Osteocyte (in vitro differentiated cells): ENCODE results near the gene R3HDM2. TPM values are rescaled to one million over a fixed set of nuclear protein-coding genes. Genes with fewer than 3 reads are reported as not detected.

Source experiments
- DNase-seq: peaks from one replicate; pipeline ENCODE4 v3.0.0; 2021; ENCODE audit warnings: mixed read lengths; ENCODE audit not compliant: unreplicated experiment; ENCODE audit errors: extremely low spot score
- H3K27ac Mint-ChIP-seq: one replicate; pipeline ENCODE4 v1.8.0; 2021; ENCODE audit warnings: mild to moderate bottlenecking, mixed read lengths; ENCODE audit not compliant: unreplicated experiment
- H3K27me3 Mint-ChIP-seq: one replicate; pipeline ENCODE4 v1.8.0; 2021; ENCODE audit warnings: mixed read lengths; ENCODE audit not compliant: unreplicated experiment
- H3K36me3 Mint-ChIP-seq: one replicate; pipeline ENCODE4 v1.8.0; 2021; ENCODE audit warnings: mixed read lengths; ENCODE audit not compliant: unreplicated experiment
- H3K4me1 Mint-ChIP-seq: one replicate; pipeline ENCODE4 v1.8.0; 2021; ENCODE audit warnings: mixed read lengths; ENCODE audit not compliant: unreplicated experiment
- H3K4me3 Mint-ChIP-seq: one replicate; pipeline ENCODE4 v1.8.0; 2021; ENCODE audit warnings: mild to moderate bottlenecking, moderate library complexity, mixed read lengths; ENCODE audit not compliant: unreplicated experiment
- H3K9me3 Mint-ChIP-seq: one replicate; pipeline ENCODE4 v1.8.0; 2021; ENCODE audit warnings: mixed read lengths; ENCODE audit not compliant: unreplicated experiment
- total RNA-seq: library from RNA; stranded (reverse); gene quantifications from 2 replicates; pipeline ENCODE4 v1.2.1, GENCODE V29; 2021
- TF ChIP-seq, protein P1 (sequence below): fragments of 200-600 bp; sonication (generic); IDR thresholded peaks from 2 replicates; pipeline ENCODE4 v1.5.0; 2021; ENCODE audit warnings: antibody characterized with exemption, mild to moderate bottlenecking, moderate library complexity

Gene R3HDM2
- total RNA-seq, 1 donor from 2014 or later = 65.0 TPM

DNA sequence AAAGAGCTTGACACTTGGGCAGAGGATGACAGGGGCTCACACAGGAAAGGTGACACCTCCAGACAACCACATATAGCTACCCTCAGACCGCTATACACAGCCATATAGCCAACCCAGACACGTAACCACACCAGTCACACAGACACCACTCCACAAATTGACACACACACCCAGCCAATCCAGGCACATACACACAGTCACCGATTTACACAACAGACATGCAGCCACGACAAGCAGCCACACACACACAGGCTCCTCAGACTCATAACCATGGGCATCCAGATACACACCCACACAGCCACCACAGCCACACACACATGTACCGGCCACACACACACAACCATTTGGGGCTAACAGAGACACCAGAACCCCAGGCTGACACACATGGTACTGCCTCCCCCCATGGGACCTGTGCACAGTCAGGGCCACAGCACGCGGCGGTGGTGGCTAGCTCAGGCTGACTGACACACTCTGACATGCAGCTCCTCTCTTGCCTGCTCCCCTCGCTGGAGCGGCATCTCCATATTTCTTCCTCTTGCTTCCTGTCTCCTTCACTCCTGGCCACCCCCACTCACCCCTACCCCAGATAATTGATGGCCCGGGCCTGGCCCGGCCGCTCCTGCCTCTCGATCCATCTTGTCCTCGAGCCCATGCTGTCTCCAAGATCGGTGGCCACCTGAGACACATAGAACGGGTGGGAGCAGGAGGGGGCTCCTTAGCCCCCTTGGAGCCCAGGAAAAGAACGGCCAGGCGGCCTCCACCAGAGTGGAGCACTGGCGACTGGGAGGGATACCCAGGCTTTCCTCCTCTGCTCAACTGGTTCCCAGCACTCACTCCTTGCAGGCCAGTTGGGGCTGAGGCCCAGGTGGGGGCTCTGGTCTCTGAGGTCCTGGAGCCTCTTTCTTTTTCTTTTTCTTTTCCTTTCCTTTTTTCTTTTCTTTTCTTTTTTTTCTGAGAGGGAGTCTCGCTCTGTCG lies 207.4 kb downstream of the R3HDM2 start:
- no peak overlapping the region for H3K4me3 Mint-ChIP-seq
- DNase-seq = no peak
- H3K4me1 Mint-ChIP-seq = peaks cover 33% of the 10 kb centered on the region
- H3K36me3 Mint-ChIP-seq = peaks cover 3% of the 10 kb centered on the region
- TF ChIP-seq, protein P1, sequence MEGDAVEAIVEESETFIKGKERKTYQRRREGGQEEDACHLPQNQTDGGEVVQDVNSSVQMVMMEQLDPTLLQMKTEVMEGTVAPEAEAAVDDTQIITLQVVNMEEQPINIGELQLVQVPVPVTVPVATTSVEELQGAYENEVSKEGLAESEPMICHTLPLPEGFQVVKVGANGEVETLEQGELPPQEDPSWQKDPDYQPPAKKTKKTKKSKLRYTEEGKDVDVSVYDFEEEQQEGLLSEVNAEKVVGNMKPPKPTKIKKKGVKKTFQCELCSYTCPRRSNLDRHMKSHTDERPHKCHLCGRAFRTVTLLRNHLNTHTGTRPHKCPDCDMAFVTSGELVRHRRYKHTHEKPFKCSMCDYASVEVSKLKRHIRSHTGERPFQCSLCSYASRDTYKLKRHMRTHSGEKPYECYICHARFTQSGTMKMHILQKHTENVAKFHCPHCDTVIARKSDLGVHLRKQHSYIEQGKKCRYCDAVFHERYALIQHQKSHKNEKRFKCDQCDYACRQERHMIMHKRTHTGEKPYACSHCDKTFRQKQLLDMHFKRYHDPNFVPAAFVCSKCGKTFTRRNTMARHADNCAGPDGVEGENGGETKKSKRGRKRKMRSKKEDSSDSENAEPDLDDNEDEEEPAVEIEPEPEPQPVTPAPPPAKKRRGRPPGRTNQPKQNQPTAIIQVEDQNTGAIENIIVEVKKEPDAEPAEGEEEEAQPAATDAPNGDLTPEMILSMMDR = no peak
- peaks cover 13% of the 10 kb centered on the region for H3K27me3 Mint-ChIP-seq
- H3K9me3 Mint-ChIP-seq = no peaks in the 10 kb centered on the region
- H3K27ac Mint-ChIP-seq = no peak overlapping the region

DNA sequence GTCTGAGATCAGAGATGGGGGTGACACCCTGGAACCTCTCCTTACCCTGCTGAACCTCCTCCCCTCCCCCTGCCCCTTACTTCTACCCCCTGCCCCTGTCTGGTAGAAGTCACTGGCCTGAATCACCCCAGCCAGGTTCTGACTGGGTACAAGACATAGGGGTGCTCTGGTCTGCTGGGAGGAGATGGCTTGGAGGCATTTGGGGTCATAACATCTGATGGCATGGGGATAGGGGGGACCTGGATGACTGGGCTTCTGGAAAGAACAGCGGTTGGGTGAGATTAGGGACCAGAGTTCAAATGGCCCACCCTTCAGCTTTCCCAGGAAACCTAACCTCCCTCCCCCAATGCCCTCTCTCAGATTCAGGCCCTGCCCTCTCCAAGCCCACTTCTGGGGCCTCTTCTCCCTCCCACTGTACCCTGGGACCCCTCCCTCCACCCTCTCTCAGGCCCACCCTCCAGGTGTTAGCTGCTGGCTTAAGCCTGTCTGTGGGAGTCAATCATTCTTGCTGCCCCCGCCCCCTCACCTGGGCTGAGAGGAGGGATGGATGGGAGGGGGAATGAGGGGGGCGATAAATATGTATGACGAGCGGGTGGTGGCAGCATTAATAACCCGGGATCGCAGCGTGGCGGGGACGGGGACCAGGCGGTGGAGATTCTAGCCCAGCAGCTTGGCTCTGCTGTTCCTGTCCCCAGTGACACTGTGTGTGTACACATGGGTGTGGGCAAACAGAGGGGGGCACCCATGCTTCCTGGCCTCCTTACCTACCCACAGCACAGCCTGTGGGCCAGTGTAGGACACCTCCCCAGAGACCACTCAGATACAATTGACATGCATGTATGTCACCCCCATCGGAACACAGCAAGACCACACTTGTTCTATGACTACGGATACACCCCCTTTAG lies 208.3 kb downstream of the R3HDM2 start:
- Mint-ChIP-seq H3K27me3 (peaks cover 13% of the 10 kb centered on the region), H3K4me3 (no peak overlapping the region), H3K4me1 (peaks cover 41% of the 10 kb centered on the region), H3K27ac (no peak overlapping the region), H3K9me3 (no peaks in the 10 kb centered on the region), H3K36me3 (peaks cover 3% of the 10 kb centered on the region)
- no peak for DNase-seq
- TF ChIP-seq, protein P1 = no peak

DNA sequence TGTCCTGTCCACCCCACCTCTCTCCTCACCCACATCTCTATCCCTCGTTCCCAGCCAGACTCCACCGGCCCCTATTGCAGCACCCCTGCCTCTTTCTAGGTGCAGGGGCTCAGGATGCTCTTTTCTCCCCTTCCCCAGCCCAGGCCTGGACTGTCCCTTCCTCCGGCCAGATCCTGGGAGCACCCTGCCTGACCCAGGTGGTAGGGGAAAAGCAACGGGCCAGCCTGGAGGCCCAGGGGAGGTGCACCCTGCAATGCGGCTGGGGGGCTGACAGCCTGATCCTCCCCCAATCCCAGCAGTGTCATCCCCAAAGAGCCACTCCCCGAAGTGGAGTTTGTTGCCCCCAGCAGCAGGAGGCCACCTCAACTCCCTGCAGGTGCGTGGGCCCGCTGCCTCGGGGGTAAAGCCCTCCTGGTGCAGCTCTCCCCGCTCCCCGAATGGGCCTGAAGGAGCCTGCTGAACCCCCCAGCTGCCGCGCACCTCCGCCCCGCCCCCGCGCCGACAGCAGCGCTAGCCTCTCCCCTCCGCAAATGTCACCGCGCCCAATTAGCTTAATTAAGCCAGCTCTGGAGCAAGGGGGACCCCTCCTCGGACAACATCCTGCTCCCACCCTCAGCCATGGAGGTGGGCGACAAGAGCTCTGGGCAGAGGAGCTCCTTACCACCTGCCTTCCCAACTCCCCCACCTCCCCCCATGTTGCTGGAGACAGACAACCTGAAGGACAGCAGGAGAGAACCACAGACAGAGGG lies 209.5 kb downstream of the R3HDM2 start:
- Mint-ChIP-seq H3K4me1 (peaks cover 35% of the 10 kb centered on the region), H3K36me3 (peaks cover 3% of the 10 kb centered on the region), H3K9me3 (no peaks in the 10 kb centered on the region), H3K27me3 (peaks cover 13% of the 10 kb centered on the region), H3K27ac (no peak overlapping the region), H3K4me3 (no peak overlapping the region)
- no peak for DNase-seq
- TF ChIP-seq, protein P1 = no peak

DNA sequence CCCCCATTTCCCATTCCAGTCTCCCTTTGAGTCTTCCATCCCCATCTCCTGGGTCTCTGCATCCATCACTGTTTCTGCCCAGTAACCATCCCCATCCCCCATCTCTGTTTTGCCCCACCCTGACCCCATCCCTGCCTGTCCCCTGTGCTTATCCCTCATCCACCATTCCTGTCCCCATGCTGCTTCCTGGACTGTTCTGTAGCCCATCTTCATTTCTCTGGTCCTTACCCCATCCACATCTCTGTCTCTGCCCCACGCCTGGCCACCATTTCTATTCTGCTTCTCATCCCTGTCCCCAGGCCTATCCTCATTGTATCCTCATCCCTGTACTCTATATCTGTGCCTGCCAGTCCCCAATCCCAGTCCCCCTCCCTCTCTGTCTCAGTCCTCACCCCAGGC lies 210.1 kb downstream of the R3HDM2 start:
- Mint-ChIP-seq H3K27ac (no peak overlapping the region), H3K36me3 (peaks cover 3% of the 10 kb centered on the region), H3K27me3 (peaks cover 13% of the 10 kb centered on the region), H3K4me3 (no peak overlapping the region), H3K4me1 (peaks cover 37% of the 10 kb centered on the region), H3K9me3 (no peaks in the 10 kb centered on the region)
- no peak for DNase-seq
- TF ChIP-seq, protein P1 = no peak
